Endometrial microvascular endothelial cells (primary cell): ENCODE data around the gene CUL5. TPM values are rescaled to one million over a fixed set of nuclear protein-coding genes. Genes with fewer than 3 reads are reported as not detected.
"Not testable (repeated sequence)": the region's sequence is repeated elsewhere in the genome, so short reads cannot be mapped to it uniquely, and the experiment has no call there.

Source experiments
- in situ Hi-C: cut with HindIII; loops from 2 replicates; pipeline ENCODE4 v1.10.0; 2017; ENCODE audit warnings: low sequenced_read_pairs, low pct_unique_long_range_greater_than_20kb; ENCODE audit errors: inconsistent ontology term
- total RNA-seq: library from RNA; depleted of rRNA; stranded (reverse); fragments of >200 nt; gene quantifications from one replicate; pipeline ENCODE4 v1.2.3, GENCODE V29; 2015; ENCODE audit errors: inconsistent ontology term

Gene CUL5
- total RNA-seq, 1 donor from 2014 or later = 23.5 TPM

- in situ Hi-C loops = no loop called here
These were observed 7.9 kb downstream of the CUL5 start for GRCh38 chr11:108016647-108017046.

- in situ Hi-C loops = no loop called here
These were observed 10.0 kb downstream of the CUL5 start for GRCh38 chr11:108018708-108019107.

GRCh38 chr11:108019870-108020540 lies 11.3 kb downstream of the CUL5 start:
- in situ Hi-C loops = no loop called here

- in situ Hi-C loops = no loop called here
These were observed 16.8 kb downstream of the CUL5 start for GRCh38 chr11:108025387-108026080.

- in situ Hi-C loops = no loop called here
These were observed 18.4 kb downstream of the CUL5 start for GRCh38 chr11:108027057-108027456.

- in situ Hi-C loops = not testable (repeated sequence)
These were observed 20.2 kb downstream of the CUL5 start for GRCh38 chr11:108028822-108029441.

GRCh38 chr11:108031604-108032003 lies 22.9 kb downstream of the CUL5 start:
- in situ Hi-C loops = not testable (repeated sequence)

GRCh38 chr11:108032800-108033199 lies 24.1 kb downstream of the CUL5 start:
- in situ Hi-C loops = no loop called here

- in situ Hi-C loops = no loop called here
These were observed 25.3 kb downstream of the CUL5 start for GRCh38 chr11:108034034-108034433.

- in situ Hi-C loops = no loop called here
These were observed 26.3 kb downstream of the CUL5 start for GRCh38 chr11:108034952-108035351.

- in situ Hi-C loops = no loop called here
These were observed 27.0 kb downstream of the CUL5 start for GRCh38 chr11:108035690-108036089.

GRCh38 chr11:108037211-108037610 lies 28.5 kb downstream of the CUL5 start:
- in situ Hi-C loops = no loop called here

GRCh38 chr11:108037636-108038035 lies 28.9 kb downstream of the CUL5 start:
- in situ Hi-C loops = no loop called here

GRCh38 chr11:108048269-108048668 lies 39.6 kb downstream of the CUL5 start:
- in situ Hi-C loops = no loop called here

- in situ Hi-C loops = no loop called here
These were observed 53.6 kb downstream of the CUL5 start for GRCh38 chr11:108062336-108062735.

GRCh38 chr11:108063410-108063809 lies 54.7 kb downstream of the CUL5 start:
- in situ Hi-C loops = no loop called here

- in situ Hi-C loops = no loop called here
These were observed 61.2 kb downstream of the CUL5 start for GRCh38 chr11:108069947-108070346.

- in situ Hi-C loops = no loop called here
These were observed 76.1 kb downstream of the CUL5 start for GRCh38 chr11:108084811-108085210.

- in situ Hi-C loops = no loop called here
These were observed 77.0 kb downstream of the CUL5 start for GRCh38 chr11:108085672-108086071.

GRCh38 chr11:108092134-108092533 lies 83.4 kb downstream of the CUL5 start:
- in situ Hi-C loops = no loop called here
